ENCODE data around the gene TPD52L2.

TPD52L2 gene

GRCh38 chr20:63930971-63931553 lies 66.0 kb downstream of the TPD52L2 start (continued):
- no peak for TF ChIP-seq PATZ1 (CRISPR knock-in tag; IDR thresholded peaks at IDR 0.05; ENCODE audit: borderline replicate concordance)
- TF ChIP-seq ZNF8 (CRISPR knock-in tag; IDR thresholded peaks at IDR 0.05), result no peak
- no peak for TF ChIP-seq SNAI2 (CRISPR knock-in tag; IDR thresholded peaks at IDR 0.05)
- TF ChIP-seq ISL1 (CRISPR knock-in tag; IDR thresholded peaks at IDR 0.05), result no peak
- TF ChIP-seq PPARA (CRISPR knock-in tag; IDR thresholded peaks at IDR 0.05; ENCODE audit: borderline replicate concordance), result no peak
- TF ChIP-seq ZFP3 (CRISPR knock-in tag; IDR thresholded peaks at IDR 0.05), result no peak
- no peak for TF ChIP-seq RARB (CRISPR knock-in tag; IDR thresholded peaks at IDR 0.05)
- no peak for TF ChIP-seq ESRRG (CRISPR knock-in tag; IDR thresholded peaks at IDR 0.05)
- TF ChIP-seq OSR1 (CRISPR knock-in tag; IDR thresholded peaks at IDR 0.05), result no peak
- no peak for TF ChIP-seq POU6F1 (CRISPR knock-in tag; IDR thresholded peaks at IDR 0.05; ENCODE audit: borderline replicate concordance, low read depth)

GRCh38 chr20:63931735-63932134 lies 66.7 kb downstream of the TPD52L2 start:
- ATAC-seq, result no peak
- no peak for TF ChIP-seq ZNF70 (CRISPR knock-in tag; IDR thresholded peaks at IDR 0.05)
- TF ChIP-seq OSR1 (CRISPR knock-in tag; IDR thresholded peaks at IDR 0.05), result no peak
- no peak for TF ChIP-seq ARNTL (CRISPR knock-in tag; IDR thresholded peaks at IDR 0.05; ENCODE audit: borderline replicate concordance, low read depth)
- no peak for TF ChIP-seq ZC3H10 (CRISPR knock-in tag; IDR thresholded peaks at IDR 0.05)
- no peak for TF ChIP-seq BACH2 (CRISPR knock-in tag; IDR thresholded peaks at IDR 0.05; ENCODE audit: borderline replicate concordance)
- TF ChIP-seq TSHZ2 (CRISPR knock-in tag; IDR thresholded peaks at IDR 0.05), result no peak
- TF ChIP-seq ZFP30 (CRISPR knock-in tag; IDR thresholded peaks at IDR 0.05), result no peak
- no peak for TF ChIP-seq SNAI2 (CRISPR knock-in tag; IDR thresholded peaks at IDR 0.05)
- no peak for TF ChIP-seq POU6F1 (CRISPR knock-in tag; IDR thresholded peaks at IDR 0.05; ENCODE audit: borderline replicate concordance, low read depth)
- TF ChIP-seq ZNF8 (CRISPR knock-in tag; IDR thresholded peaks at IDR 0.05), result no peak

- TF ChIP-seq GLIS3 (CRISPR knock-in tag; IDR thresholded peaks at IDR 0.05) (no peak), SNAI2 (CRISPR knock-in tag; IDR thresholded peaks at IDR 0.05) (no peak), TSHZ2 (CRISPR knock-in tag; IDR thresholded peaks at IDR 0.05) (no peak), RARB (CRISPR knock-in tag; IDR thresholded peaks at IDR 0.05) (no peak), CSDC2 (CRISPR knock-in tag; IDR thresholded peaks at IDR 0.05) (no peak)
Measured at GRCh38 chr20:63932606-63933160, 67.6 kb downstream of the TPD52L2 start.

More at GRCh38 chr20:63932606-63933160, 67.6 kb downstream of the TPD52L2 start:
- ATAC-seq, result no peak

Data from SK-N-SH treated with all-trans-retinoic acid at 6 μM for 48 hours (cell line).